HG02678 (cell line): ENCODE measurements around the gene RABL6.
"Not testable (repeated sequence)": the region's sequence is repeated elsewhere in the genome, so short reads cannot be mapped to it uniquely, and the experiment has no call there.

Experiments
- ATAC-seq: cut with Tn5 transposase; IDR thresholded peaks from one replicate; pipeline ENCODE4 v1.9.1; 2021; ENCODE audit warnings: mild to moderate bottlenecking, moderate library complexity; ENCODE audit not compliant: unreplicated experiment

RABL6 gene

GRCh38 chr9:136875155-136875554 lies 67.4 kb downstream of the RABL6 start:
- no peak for ATAC-seq

DNA sequence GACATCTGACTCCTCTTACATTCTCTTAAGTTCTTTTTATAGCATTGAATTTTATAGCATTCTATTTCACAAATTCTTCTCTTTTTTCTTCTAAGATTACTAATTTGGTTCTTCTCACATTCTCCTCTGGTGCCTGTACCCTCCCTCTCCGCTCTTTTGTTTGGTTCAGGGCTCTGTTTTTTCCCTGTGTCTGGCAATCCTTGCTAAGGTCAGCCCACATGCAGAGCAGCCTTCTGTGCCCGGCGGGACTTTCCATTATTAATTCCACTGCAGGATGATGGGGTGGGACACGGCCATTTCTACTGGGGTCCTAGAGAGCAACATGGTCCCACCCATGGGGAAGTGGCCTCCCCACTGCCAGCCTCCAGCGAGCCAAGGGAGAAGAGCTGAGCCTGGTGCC lies 68.7 kb downstream of the RABL6 start:
- ATAC-seq: no peak

DNA sequence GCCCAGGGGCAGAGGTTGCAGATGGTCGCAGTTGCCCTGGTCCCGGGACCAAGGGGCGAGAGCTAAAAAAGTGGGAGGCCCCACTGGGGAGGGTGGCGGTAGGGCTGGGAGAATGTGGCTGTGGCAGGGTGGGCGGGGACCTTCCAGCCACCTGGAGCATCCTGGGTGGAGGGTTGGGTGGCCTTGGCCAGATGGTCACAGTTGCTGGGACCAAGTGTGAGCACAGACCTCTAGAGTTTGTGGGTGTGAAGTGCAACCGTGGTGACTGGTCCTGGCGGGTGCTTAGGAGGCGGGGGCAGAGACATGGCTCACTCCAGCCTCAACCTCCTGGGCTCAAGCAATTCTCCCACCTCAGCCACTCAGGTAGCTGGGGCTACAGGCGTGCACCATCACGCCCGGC lies 72.9 kb downstream of the RABL6 start:
- ATAC-seq: no peak

DNA sequence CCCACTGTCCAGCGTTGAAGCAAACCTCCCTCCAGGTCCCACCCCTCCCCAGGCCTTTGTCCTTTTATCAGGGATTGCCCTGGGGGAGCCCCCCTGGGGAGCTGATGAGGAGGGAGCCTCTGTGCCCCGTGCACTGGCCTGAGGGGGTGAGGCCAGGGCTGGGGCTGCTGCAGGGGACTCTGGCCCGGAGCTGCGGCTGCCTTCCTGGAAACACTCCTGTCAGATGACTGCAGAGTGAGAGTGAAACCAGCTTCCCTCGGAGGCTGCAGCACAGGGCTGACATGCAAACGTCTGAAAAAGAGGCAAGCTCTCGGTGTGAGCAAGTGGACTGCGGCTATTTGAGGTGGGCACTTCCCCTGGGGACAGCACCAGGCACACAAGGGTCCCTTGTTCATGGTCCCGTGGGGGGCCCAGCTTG lies 74.0 kb downstream of the RABL6 start:
- no peak for ATAC-seq

GRCh38 chr9:136882109-136882946 lies 74.6 kb downstream of the RABL6 start:
- ATAC-seq: no peak

DNA sequence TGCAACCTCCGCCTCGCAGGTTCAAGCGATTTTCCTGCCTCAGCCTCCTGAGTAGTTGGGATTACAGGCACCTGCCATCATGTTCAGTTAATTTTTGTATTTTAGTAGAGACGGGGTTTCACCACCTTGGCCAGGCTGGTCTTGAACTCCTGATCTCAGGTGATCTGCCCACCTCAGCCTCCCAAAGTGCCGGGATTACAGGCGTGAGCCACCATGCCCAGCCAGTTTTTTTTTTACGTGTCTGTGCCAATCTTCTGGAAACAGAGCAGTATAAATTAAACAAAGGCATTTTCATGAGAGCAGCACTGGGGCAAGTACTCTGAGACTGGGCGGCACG lies 75.2 kb downstream of the RABL6 start:
- not testable (repeated sequence) for ATAC-seq

DNA sequence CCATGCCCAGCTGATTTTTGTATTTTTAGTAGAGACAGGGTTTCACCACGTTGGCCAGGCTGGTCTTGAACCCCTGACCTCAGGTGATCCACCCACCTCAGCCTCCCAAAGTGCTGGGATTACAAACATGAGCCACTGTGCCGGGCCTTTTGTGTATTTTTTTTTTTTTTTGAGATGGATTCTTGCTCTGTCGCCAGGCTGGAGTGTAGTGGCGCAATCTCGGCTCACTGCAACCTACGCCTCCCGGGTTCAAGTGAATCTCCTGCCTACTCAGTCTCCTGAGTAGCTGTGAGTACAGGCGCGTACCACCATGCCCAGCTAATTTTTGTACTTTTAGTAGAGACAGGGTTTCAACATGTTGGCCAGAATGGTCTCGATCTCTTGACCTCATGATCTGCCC lies 75.9 kb downstream of the RABL6 start:
- not testable (repeated sequence) for ATAC-seq

GRCh38 chr9:136885950-136886578 lies 78.3 kb downstream of the RABL6 start, which contains the start of gene TRAF2:
TRAF2 (plus strand) TSS chr9:136886516; CDS start chr9:136898741, 12,225 bp downstream.
- ATAC-seq: peak; percentile 92

DNA sequence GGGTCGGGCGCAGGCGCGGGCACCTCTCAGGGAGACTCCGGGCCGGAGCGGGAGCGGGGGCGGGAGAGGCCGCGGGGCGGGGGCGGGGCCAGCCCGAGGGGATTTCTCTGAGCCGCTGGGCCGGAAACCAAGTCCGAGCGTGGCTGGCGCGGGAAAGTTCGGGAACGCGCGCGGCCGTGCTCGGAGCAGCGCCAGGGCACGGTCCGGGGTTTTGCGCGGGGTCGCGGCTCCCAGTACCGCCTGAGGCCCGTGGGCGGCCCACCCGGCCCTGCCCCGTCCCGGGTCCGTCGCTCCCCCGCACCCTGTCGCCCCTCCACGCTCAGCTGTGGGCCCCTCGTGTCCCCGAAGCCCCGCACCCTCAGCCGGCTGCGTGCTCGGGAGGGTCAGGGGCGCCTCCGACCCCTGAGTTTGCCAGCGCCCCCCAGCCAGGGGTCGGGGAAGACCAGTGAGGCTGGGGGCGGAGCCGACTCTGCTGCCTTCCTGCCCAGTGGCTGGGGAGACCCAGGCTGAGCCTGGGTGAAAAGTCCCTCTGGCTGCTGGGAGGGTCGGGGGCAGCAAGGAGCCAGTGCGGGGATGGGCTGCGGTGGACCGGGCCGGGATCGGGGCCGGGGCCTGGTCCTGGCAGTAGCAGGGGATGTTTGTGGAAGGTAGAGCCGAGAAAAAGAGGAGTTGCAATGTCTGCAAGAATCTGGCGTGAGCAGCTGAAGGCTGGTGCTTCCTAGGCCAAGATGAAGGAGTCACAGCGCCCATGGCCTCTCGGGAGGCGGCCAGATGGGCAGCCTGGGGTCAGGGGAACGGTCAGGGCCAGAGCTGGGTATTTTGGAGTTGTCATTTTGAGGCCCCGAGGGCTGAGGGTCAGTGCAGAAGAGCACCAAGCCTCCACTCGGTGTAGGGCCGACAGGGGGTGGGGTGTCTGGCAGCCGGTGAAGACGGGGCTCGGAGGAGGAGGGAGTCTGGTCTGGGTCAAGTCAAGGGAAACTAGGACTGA lies 79.2 kb downstream of the RABL6 start:
- ATAC-seq: peak; percentile 12

DNA sequence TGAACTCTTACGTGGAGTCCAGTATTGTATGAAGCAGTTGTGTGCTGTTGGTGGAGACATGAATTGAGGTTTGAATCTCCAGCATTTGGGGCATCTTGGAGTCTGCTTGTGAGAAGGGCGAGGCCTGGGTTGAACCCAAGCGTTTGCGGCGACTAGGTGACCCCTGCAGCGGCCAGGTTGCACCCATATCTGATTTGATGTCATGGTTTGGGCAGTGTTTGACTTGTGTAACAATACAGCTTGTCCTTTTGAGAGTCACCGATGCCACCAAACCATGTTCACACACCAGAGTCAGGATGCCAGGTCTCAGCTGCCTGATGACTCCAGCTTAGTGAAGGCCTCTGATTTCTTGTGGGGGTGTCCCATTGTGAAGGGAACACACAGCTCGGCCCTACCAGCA lies 80.7 kb downstream of the RABL6 start:
- no peak for ATAC-seq

- no peak for ATAC-seq
Measured at GRCh38 chr9:136889858-136890257, 82.1 kb downstream of the RABL6 start.

DNA sequence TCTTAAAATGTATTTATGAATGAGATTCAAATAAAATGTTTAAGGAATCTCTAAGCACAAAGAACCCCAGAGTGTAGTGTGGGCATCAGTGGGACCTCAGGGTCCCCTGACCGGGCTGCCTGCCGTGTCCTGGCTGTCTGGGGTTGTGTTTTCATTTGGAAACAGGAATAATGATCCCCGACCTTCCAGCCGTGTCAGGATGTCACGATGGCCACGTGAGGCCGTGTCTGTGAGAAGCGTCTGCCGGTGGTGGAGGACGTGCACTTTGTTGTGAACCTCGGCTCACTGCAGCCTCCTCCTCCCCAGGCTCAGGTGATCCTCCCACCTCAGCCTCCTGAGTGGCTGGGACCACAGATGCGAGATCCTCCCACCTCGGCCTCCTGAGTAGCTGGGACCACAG lies 82.9 kb downstream of the RABL6 start:
- ATAC-seq: no peak
